ENCODE data around the gene BRDT.

- no peak for TF ChIP-seq CTCF (IDR thresholded peaks at IDR 0.05)
- TF ChIP-seq ZNF512 (CRISPR knock-in tag; IDR thresholded peaks at IDR 0.05; ENCODE audit: borderline replicate concordance): no peak
- TF ChIP-seq FOXP1 (CRISPR knock-in tag; IDR thresholded peaks at IDR 0.05; ENCODE audit: borderline replicate concordance): no peak
- TF ChIP-seq FOXP4 (CRISPR knock-in tag; IDR thresholded peaks at IDR 0.05): no peak
- TF ChIP-seq SP1 (CRISPR knock-in tag; conservative IDR thresholded peaks at IDR 0.05): no peak
- TF ChIP-seq GABPB1 (CRISPR knock-in tag; IDR thresholded peaks at IDR 0.05): no peak
- TF ChIP-seq ATF2 (CRISPR knock-in tag; IDR thresholded peaks at IDR 0.05; ENCODE audit: borderline replicate concordance, low read depth): no peak
- no peak for TF ChIP-seq ATF3 (CRISPR knock-in tag; conservative IDR thresholded peaks at IDR 0.05)
Observed at GRCh38 chr1:91940496-91940895, 8.7 kb upstream of the BRDT start.

All from WTC11 (cell line).